A549 (cell line): ENCODE data around the gene EHBP1. TPM values are rescaled to one million over a fixed set of nuclear protein-coding genes. Genes with fewer than 3 reads are reported as not detected.

ENCODE experiments used
- ATAC-seq, 2 experiments: fragments of 200-7000 bp in 1 of 2; fragments of >200 bp in 1 of 2; cut with Nextera tagmentation in 1 of 2; cut with Tn5 transposase in 1 of 2; 3 replicates each; pipeline versions ENCODE4 v1.8.0 to v1.9.1; 2018 to 2020; ENCODE audit warnings: mild to moderate bottlenecking in 1 of 2, moderate library complexity in 1 of 2
- CTCF ChIA-PET: fragments of 300-600 bp; sonication (Branson Sonifier 250); formaldehyde crosslinking; extraction: SDS; loops from one replicate; lab custom pipeline; 2021; ENCODE audit warnings: antibody characterized with exemption, inconsistent platforms; lab: Yijun Ruan, JAX
- POLR2A ChIA-PET: fragments of 350-600 bp; formaldehyde crosslinking; extraction: SDS; loops from one replicate; lab custom pipeline; 2021; ENCODE audit warnings: antibody characterized with exemption, inconsistent platforms; lab: Yijun Ruan, JAX
- DNase-seq, 2 experiments: peaks; one replicate each; pipeline versions ENCODE4 v3.0.0 to v3.0.0-alpha.2; 2011 to 2016; ENCODE audit warnings: low read depth in 1 of 2, low spot score in 1 of 2
- FAIRE-seq: peaks from 2 replicates; lab custom pipeline; 2011; peaks lifted over from hg19 to GRCh38; lab: Jason Lieb, UNC
- H3K27ac ChIP-seq, 2 experiments: fragments of >200 bp; sonication (Bioruptor Twin); formaldehyde crosslinking; 3 replicates each; pipeline ENCODE4 v1.5.1; 2016 to 2017
- H3K4me1 ChIP-seq: fragments of >200 bp; sonication (Bioruptor Twin); formaldehyde crosslinking; 3 replicates; pipeline ENCODE4 v1.6.1; 2016
- H3K4me2 ChIP-seq: fragments of >200 bp; sonication (Bioruptor Twin); formaldehyde crosslinking; 3 replicates; pipeline ENCODE4 v1.6.1; 2016
- H3K4me3 ChIP-seq: fragments of >200 bp; sonication (Bioruptor Twin); formaldehyde crosslinking; 3 replicates; pipeline ENCODE4 v1.5.1; 2016
- H3K9me3 ChIP-seq: fragments of >200 bp; sonication (Bioruptor Twin); formaldehyde crosslinking; 3 replicates; pipeline ENCODE4 v1.6.1; 2016
- CBX2 ChIP-seq: fragments of 200-600 bp; sonication (generic); IDR thresholded peaks from 2 replicates; pipeline ENCODE4 v1.6.1; 2016; ENCODE audit warnings: low read depth, mild to moderate bottlenecking, borderline replicate concordance
- CEBPB ChIP-seq, 2 experiments: fragments of >200 bp in 1 of 2; sonication (Bioruptor Twin) in 1 of 2; formaldehyde crosslinking in 1 of 2; IDR thresholded peaks; 2 replicates each; pipeline ENCODE4 v1.6.1; 2012 to 2016
- CHD2 ChIP-seq: fragments of 150-350 bp; IDR thresholded peaks from 2 replicates; pipeline ENCODE4 v1.6.1; 2014; ENCODE audit warnings: low read length; ENCODE audit not compliant: partially characterized antibody
- EP300 ChIP-seq, 2 experiments: fragments of >200 bp; sonication (Bioruptor Twin); formaldehyde crosslinking; IDR thresholded peaks; 2 replicates in 1 of 2; 3 replicates in 1 of 2; pipeline ENCODE4 v1.6.1; 2016 to 2017
- ESRRA ChIP-seq: fragments of 150-350 bp; IDR thresholded peaks from 2 replicates; pipeline ENCODE4 v1.6.1; 2014; ENCODE audit warnings: mild to moderate bottlenecking, low read length, borderline replicate concordance
- FOSL2 ChIP-seq, 2 experiments: fragments of 450-650 bp in 1 of 2; fragments of >200 bp in 1 of 2; sonication (Bioruptor Twin) in 1 of 2; formaldehyde crosslinking; IDR thresholded peaks; 2 replicates each; pipeline versions ENCODE4 v1.5.0 to v1.6.1; 2016 to 2020; ENCODE audit warnings: mild to moderate bottlenecking in 1 of 2, moderate library complexity in 1 of 2
- HEYL ChIP-seq: fragments of 250-450 bp; sonication (Bioruptor Pico); IDR thresholded peaks from 2 replicates; pipeline ENCODE4 v1.8.0; 2021; ENCODE audit warnings: mild to moderate bottlenecking, moderate library complexity
- HMGXB4 ChIP-seq: fragments of 250-450 bp; sonication (Bioruptor Pico); IDR thresholded peaks from 2 replicates; pipeline ENCODE4 v1.5.0; 2021; ENCODE audit warnings: mild to moderate bottlenecking, moderate library complexity, borderline replicate concordance
- HOXA7 ChIP-seq: fragments of 250-450 bp; sonication (Bioruptor Pico); IDR thresholded peaks from 2 replicates; pipeline ENCODE4 v1.5.0; 2020; ENCODE audit warnings: mild to moderate bottlenecking, moderate library complexity
- HOXB13 ChIP-seq: fragments of 250-450 bp; sonication (Bioruptor Pico); IDR thresholded peaks from 2 replicates; pipeline ENCODE4 v1.5.0; 2020; ENCODE audit warnings: low read depth, mild to moderate bottlenecking, moderate library complexity
- HOXB5 ChIP-seq: fragments of 250-450 bp; sonication (Bioruptor Pico); IDR thresholded peaks from 2 replicates; pipeline ENCODE4 v1.5.0; 2020; ENCODE audit warnings: mild to moderate bottlenecking, moderate library complexity
- JUN ChIP-seq, 2 experiments: fragments of >200 bp; sonication (Bioruptor Twin); formaldehyde crosslinking; IDR thresholded peaks; 2 replicates in 1 of 2; 3 replicates in 1 of 2; pipeline ENCODE4 v1.6.1; 2016 to 2017
- KDM5A ChIP-seq: fragments of 200-600 bp; sonication (generic); IDR thresholded peaks from 2 replicates; pipeline ENCODE4 v1.6.1; 2016; ENCODE audit warnings: antibody characterized with exemption, mild to moderate bottlenecking
- MAZ ChIP-seq: fragments of 150-350 bp; IDR thresholded peaks from 2 replicates; pipeline ENCODE4 v1.6.1; 2014; ENCODE audit warnings: antibody characterized with exemption, low read depth, low read length, borderline replicate concordance
- NPAS2 ChIP-seq: fragments of 250-450 bp; sonication (Bioruptor Pico); IDR thresholded peaks from 2 replicates; pipeline ENCODE4 v1.8.0; 2022; ENCODE audit warnings: mild to moderate bottlenecking, moderate library complexity, borderline replicate concordance
- NR3C1 ChIP-seq: fragments of >200 bp; sonication (Bioruptor Twin); formaldehyde crosslinking; IDR thresholded peaks from 3 replicates; pipeline ENCODE4 v1.6.1; 2017
- PBX3 ChIP-seq: IDR thresholded peaks from 2 replicates; pipeline ENCODE4 v1.6.1; 2012
- RARB ChIP-seq: fragments of 250-450 bp; sonication (Bioruptor Pico); IDR thresholded peaks from 2 replicates; pipeline ENCODE4 v1.8.0; 2021; ENCODE audit warnings: mild to moderate bottlenecking, moderate library complexity
- RCOR1 ChIP-seq: fragments of 150-350 bp; IDR thresholded peaks from 2 replicates; pipeline ENCODE4 v1.6.1; 2014; ENCODE audit warnings: antibody characterized with exemption, low read length, low read depth
- RNF2 ChIP-seq: fragments of 200-600 bp; sonication (generic); IDR thresholded peaks from 2 replicates; pipeline ENCODE4 v1.6.1; 2016; ENCODE audit warnings: low read depth, mild to moderate bottlenecking, antibody characterized with exemption, moderate library complexity, borderline replicate concordance
- SMC3 ChIP-seq: fragments of >200 bp; sonication (Bioruptor Twin); formaldehyde crosslinking; IDR thresholded peaks from 3 replicates; pipeline ENCODE4 v1.6.1; 2018; ENCODE audit warnings: inconsistent platforms
- TP53 ChIP-seq: fragments of 250-450 bp; sonication (Bioruptor Pico); IDR thresholded peaks from 2 replicates; pipeline ENCODE4 v1.5.0; 2021; ENCODE audit warnings: mild to moderate bottlenecking, moderate library complexity
- ZC3H11A ChIP-seq: fragments of 450-650 bp; IDR thresholded peaks from 2 replicates; pipeline ENCODE4 v1.6.1; 2014; ENCODE audit warnings: antibody characterized with exemption, mild to moderate bottlenecking
- WGBS: methylation state at CpG from one replicate; pipeline ENCODE4 v1.1.6; 2017; ENCODE audit errors: missing lambda C conversion rate; 5-methylcytosine and 5-hydroxymethylcytosine counted together
- polyA plus RNA-seq, 4 experiments: library from polyadenylated mRNA; depleted of rRNA in 3 of 4; stranded (reverse); fragments of >200 nt; fragmentation: RNase III in 1 of 4; extraction: RNeasy Plus Mini Kit Qiagen cat#74134 plus additional on column Dnase treatment in 1 of 4; gene quantifications; 2 replicates in 3 of 4; 3 replicates in 1 of 4; pipeline ENCODE4 v1.2.3, GENCODE V29; 2011 to 2017
- TF ChIP-seq, protein P1 (sequence below): IDR thresholded peaks from 2 replicates; pipeline ENCODE4 v1.6.1; 2012; ENCODE audit warnings: low read depth, borderline replicate concordance

The EHBP1 gene
- polyA plus RNA-seq, 2 of the 4 experiments (the other 2 are of a cell fraction): 65.7 to 204 TPM

GRCh38 chr2:62811086-62811485, 105.6 kb downstream of the EHBP1 start:
- Histone ChIP-seq H3K9me3 (no peaks in the 10 kb centered on the region), H3K27ac (no peak overlapping the region), H3K4me1 (peaks cover 26% of the 10 kb centered on the region), H3K4me3 (no peak overlapping the region), H3K4me2 (no peak overlapping the region)
- CTCF ChIA-PET: interaction anchor here (0.9 to 1.3 kb wide), 2 partner anchors 9 to 12 kb away, joined by 4 read pairs; no protein-coding TSS in a partner anchor
- WGBS: 91% methylated on average over 2 of the region's 2 CpGs
- TF ChIP-seq RCOR1 (no peak), FOSL2 (IDR thresholded peaks at IDR 0.05) (no peak), FOSL2 (CRISPR knock-in tag; IDR thresholded peaks at IDR 0.05) (no peak), RNF2 (no peak), CBX2 (no peak), HOXB13 (CRISPR knock-in tag) (no peak), HOXB5 (CRISPR knock-in tag) (no peak), CEBPB (IDR thresholded peaks at IDR 0.05) (no peak)
- POLR2A ChIA-PET: no interaction called here
- DNase-seq (no peak), FAIRE-seq (no peak), ATAC-seq (no peak)

DNA sequence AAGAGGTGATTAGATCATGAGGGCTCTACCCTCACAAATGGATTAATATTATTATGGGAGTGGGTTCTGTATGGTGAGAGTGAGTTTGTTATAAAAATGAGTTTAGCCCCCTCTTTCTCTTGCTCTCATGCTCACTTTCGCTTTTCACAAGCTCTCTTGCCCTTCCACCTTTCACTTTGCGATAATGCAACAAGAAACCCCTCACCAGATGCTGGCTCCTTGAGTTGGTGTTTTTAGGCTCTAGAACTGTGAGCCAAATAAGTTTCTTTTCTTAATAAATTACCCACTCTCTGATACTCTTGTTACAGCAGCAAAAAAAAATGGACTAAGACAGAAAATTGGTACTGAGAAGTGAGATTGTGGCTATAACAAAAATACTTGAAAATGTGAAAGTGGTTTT, 106.5 kb downstream of the EHBP1 start:
- 96% methylated on average over 2 of the region's 2 CpGs for WGBS
- H3K4me2 ChIP-seq: no peak overlapping the region
- H3K4me1 ChIP-seq: peaks cover 26% of the 10 kb centered on the region
- ATAC-seq: no peak
- ChIA-PET CTCF (interaction anchor here (1.0 kb wide), 1 partner anchor 25 kb away, joined by 4 read pairs; no protein-coding TSS in a partner anchor), POLR2A (no interaction called here)
- no peak overlapping the region for H3K27ac ChIP-seq
- TF ChIP-seq NPAS2 (no peak), PBX3 (no peak), RNF2 (no peak), HMGXB4 (CRISPR knock-in tag) (no peak), SMC3 (no peak), JUN (IDR thresholded peaks at IDR 0.05) (no peak), HOXA7 (CRISPR knock-in tag) (no peak), CHD2 (no peak), KDM5A (no peak), ESRRA (no peak), TP53 (CRISPR knock-in tag) (no peak), EP300 (IDR thresholded peaks at IDR 0.05) (no peak), NR3C1 (no peak), ZC3H11A (no peak), MAZ (no peak), RARB (CRISPR knock-in tag) (no peak), HEYL (CRISPR knock-in tag) (no peak)
- TF ChIP-seq, protein P1, sequence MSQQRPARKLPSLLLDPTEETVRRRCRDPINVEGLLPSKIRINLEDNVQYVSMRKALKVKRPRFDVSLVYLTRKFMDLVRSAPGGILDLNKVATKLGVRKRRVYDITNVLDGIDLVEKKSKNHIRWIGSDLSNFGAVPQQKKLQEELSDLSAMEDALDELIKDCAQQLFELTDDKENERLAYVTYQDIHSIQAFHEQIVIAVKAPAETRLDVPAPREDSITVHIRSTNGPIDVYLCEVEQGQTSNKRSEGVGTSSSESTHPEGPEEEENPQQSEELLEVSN: no peak
- TF ChIP-seq, all 56 proteins: peak for 0
- no peak overlapping the region for H3K4me3 ChIP-seq
- FAIRE-seq (no peak), DNase-seq (no peak)
- H3K9me3 ChIP-seq: no peaks in the 10 kb centered on the region
